Endothelial cell of coronary artery (primary cell): ENCODE data around the gene NAA60. TPM values are rescaled to one million over a fixed set of nuclear protein-coding genes. Genes with fewer than 3 reads are reported as not detected.

Experiments
- total RNA-seq: library from RNA; depleted of rRNA; stranded (reverse); fragments of >200 nt; gene quantifications from 2 replicates; pipeline ENCODE4 v1.2.3, GENCODE V29; 2014

Gene NAA60
- 9.2 and 13.6 TPM in 2 replicates for total RNA-seq

GRCh38 chr16:3443108-3444031 is at the start of gene NAA60, which contains the start of gene ZNF597:
Gene NAA60, plus strand, starts transcription at chr16:3443680. Its CDS starts 32,548 bp downstream, at chr16:3476228.
Gene ZNF597, minus strand, starts transcription at chr16:3443504. Its CDS starts 351 bp downstream, at chr16:3443153.

DNA sequence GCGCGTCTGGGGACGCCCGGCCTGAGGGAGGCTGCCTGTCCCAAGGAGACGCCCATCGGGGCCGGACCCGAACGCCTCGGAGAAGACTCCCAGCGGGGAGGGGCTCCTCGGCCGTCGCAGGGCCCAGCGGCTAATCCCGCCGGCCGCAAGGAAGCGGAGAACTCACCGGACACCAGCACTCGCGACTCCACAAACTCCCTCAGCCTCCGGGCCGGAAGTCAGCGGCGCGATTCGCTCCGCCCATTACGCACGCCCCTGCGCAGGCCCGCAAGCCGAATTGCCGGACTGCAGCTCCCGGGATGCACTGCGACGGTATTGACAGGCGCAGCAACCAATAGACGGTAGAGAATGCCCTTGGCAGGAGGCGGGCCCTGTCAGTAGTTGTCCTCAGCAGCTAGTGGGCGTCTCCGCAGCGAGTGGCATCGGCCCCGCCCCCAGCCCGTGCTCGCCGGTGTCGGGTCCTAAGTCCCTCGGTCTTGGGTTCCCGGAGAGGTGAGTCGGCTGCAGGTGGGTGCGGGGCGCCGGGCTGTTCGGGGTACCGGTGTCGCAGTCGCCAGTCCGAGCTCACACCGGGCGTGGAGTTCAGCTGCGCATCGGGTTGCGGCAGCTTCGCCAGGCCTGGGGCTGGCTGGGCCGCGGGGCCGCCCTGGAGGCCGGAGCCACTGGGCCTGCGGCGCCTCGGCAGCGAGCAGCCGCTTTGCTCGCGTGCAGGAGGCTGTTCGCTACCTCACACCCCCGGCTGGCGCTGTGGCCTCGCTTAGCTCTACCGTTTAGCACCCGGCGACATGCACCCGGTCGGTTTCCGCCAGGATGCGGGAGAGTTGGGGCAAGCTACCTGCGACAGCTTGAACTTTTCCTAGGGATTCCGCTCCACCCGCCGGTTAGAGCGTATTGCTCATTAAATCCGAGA is 42.4 kb upstream of the NAA60 start, which contains the start of the genes ZNF174 and ZSCAN32:
TSS of gene ZNF174 (plus strand) at position 437 of the 910 bp plus-strand sequence. CDS start 790 bp downstream, outside the sequence.
TSS of gene ZSCAN32 (minus strand) at position 226 of the 910 bp plus-strand sequence. CDS start 3,447 bp downstream, outside the sequence.

DNA sequence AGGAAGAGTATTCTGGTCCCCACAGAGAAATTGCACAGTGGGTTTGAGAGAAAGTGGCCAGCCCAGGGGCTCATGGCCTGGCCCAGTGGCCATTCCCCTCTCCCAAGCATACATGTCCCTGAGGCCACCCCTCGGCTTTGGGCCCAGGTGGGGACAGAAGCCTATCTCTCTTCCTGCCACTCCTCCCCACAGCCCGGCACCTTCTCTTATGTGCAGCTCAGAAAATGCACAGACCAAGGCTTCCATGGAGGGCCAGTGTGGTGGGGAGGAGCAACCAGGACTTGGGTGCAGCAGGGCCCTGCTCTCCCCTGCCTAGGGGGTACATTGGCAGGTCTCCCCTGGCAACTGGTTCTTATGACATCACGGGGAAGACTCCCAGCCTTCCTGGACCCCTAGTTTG is 51.7 kb downstream of the NAA60 start, which contains the start of gene C16orf90:
TSS of gene C16orf90 (minus strand) at position 314 of the 400 bp plus-strand sequence. CDS start at position 246, 68 bp downstream.

Other genes with a start within 250 kb of the NAA60 start
- gene ZNF200, start 208.5 kb upstream of the NAA60 start, total RNA-seq: 8.4 and 9.6 TPM in 2 replicates
- under 0.01 TPM in 1 of 2 replicates, not detected in the other for gene MEFV, start 187.0 kb upstream of the NAA60 start, total RNA-seq
- 36.5 and 42.2 TPM in 2 replicates for gene ZNF263, start 160.2 kb upstream of the NAA60 start, total RNA-seq
- gene TIGD7, start 138.2 kb upstream of the NAA60 start, total RNA-seq: 2.6 and 5.0 TPM in 2 replicates
- 16.9 and 21.6 TPM in 2 replicates for gene ZNF75A, start 138.2 kb upstream of the NAA60 start, total RNA-seq
- not detected in 2 replicates for gene OR2C1, start 87.8 kb upstream of the NAA60 start, total RNA-seq
- 8.3 and 10.0 TPM in 2 replicates for gene ZSCAN32, start 42.7 kb upstream of the NAA60 start, total RNA-seq
- 4.9 and 5.8 TPM in 2 replicates for gene ZNF174, start 42.5 kb upstream of the NAA60 start, total RNA-seq
- 2.0 and 2.5 TPM in 2 replicates for gene ZNF597, start 176 bp upstream of the NAA60 start, total RNA-seq
- not detected in 2 replicates for gene C16orf90, start 51.8 kb downstream of the NAA60 start, total RNA-seq
- gene CLUAP1, start 57.3 kb downstream of the NAA60 start, total RNA-seq: 16.7 and 21.9 TPM in 2 replicates
- gene NLRC3, start 133.7 kb downstream of the NAA60 start, total RNA-seq: 0.66 and 1.9 TPM in 2 replicates
- gene SLX4, start 167.9 kb downstream of the NAA60 start, total RNA-seq: 2.3 and 2.5 TPM in 2 replicates
- 9.0 and 15.2 TPM in 2 replicates for gene DNASE1, start 211.0 kb downstream of the NAA60 start, total RNA-seq